Endothelial cell of umbilical vein (primary cell): ENCODE data around the gene NUDT15. TPM values are rescaled to one million over a fixed set of nuclear protein-coding genes. Genes with fewer than 3 reads are reported as not detected.
A peak's percentile ranks its signal among the peaks of the same experiment; 100 is the strongest.

Source experiments
- BruUV-seq: library from RNA; stranded (reverse); fragments of 400-500 nt; replicated peaks from 2 replicates; lab custom pipeline; 2021; lab: Mats Ljungman, UMichigan
- CTCF ChIA-PET: fragments of 300-600, 350-600 bp; sonication (Branson Sonifier 250); formaldehyde crosslinking; loops from one replicate; lab custom pipeline; 2021; ENCODE audit warnings: antibody characterized with exemption, inconsistent platforms; lab: Charles Lee
- POLR2A ChIA-PET: fragments of 300-600, 350-600 bp; sonication (Branson Sonifier 250); formaldehyde crosslinking; loops from one replicate; lab custom pipeline; 2021; ENCODE audit warnings: antibody characterized with exemption, inconsistent platforms; lab: Charles Lee
- DNase-seq: peaks from one replicate; pipeline ENCODE4 v3.0.0-alpha.2; 2011; ENCODE audit warnings: low read depth, low spot score
- FAIRE-seq: peaks from 2 replicates; lab custom pipeline; 2011; peaks lifted over from hg19 to GRCh38; lab: Jason Lieb, UNC
- H2AFZ ChIP-seq: 2 replicates; pipeline ENCODE4 v1.6.0; 2012; ENCODE audit warnings: low read depth, low read length, control low read depth, inconsistent platforms
- H3K27ac ChIP-seq: 2 replicates; pipeline ENCODE4 v1.5.1; 2011; ENCODE audit warnings: low read depth, mild to moderate bottlenecking, control low read depth, low read length, moderate library complexity; ENCODE audit not compliant: insufficient read depth
- H3K27me3 ChIP-seq, 2 experiments: 2 replicates each; pipeline versions ENCODE4 v1.6.0 to v1.6.1; 2011; ENCODE audit warnings: low read length in 2 of 2, mixed read lengths in 1 of 2; ENCODE audit not compliant: control insufficient read depth in 2 of 2, insufficient read depth in 2 of 2
- H3K36me3 ChIP-seq, 2 experiments: 2 replicates in 1 of 2; 3 replicates in 1 of 2; pipeline ENCODE4 v1.5.1; 2011; ENCODE audit warnings: low read length in 2 of 2, mild to moderate bottlenecking in 1 of 2, moderate library complexity in 1 of 2; ENCODE audit not compliant: control insufficient read depth in 2 of 2, insufficient read depth in 2 of 2; ENCODE audit errors: extremely low read depth in 1 of 2
- H3K4me1 ChIP-seq: 3 replicates; pipeline ENCODE4 v1.5.1; 2011; ENCODE audit warnings: mild to moderate bottlenecking, low read length; ENCODE audit not compliant: control insufficient read depth, insufficient read depth; ENCODE audit errors: extremely low read depth
- H3K4me2 ChIP-seq: 2 replicates; pipeline ENCODE4 v1.6.1; 2011; ENCODE audit warnings: low read length, control low read depth, mixed read lengths; ENCODE audit not compliant: insufficient read depth
- H3K4me3 ChIP-seq, 3 experiments: fragments of 200-600 bp in 1 of 3; sonication (generic), shearing (Covaris generic) in 1 of 3; replicated peaks in 1 of 3; 2 replicates each; pipeline ENCODE4 v1.5.1; 2011 to 2016; ENCODE audit warnings: control low read depth in 3 of 3, low read length in 3 of 3, mild to moderate bottlenecking in 2 of 3, inconsistent platforms in 1 of 3, low read depth in 1 of 3, moderate library complexity in 1 of 3; ENCODE audit not compliant: insufficient read depth in 1 of 3
- H3K79me2 ChIP-seq: 2 replicates; pipeline ENCODE4 v1.6.0; 2012; ENCODE audit warnings: low read length, inconsistent platforms; ENCODE audit not compliant: control insufficient read depth, insufficient read depth
- H3K9ac ChIP-seq: replicated peaks from 2 replicates; pipeline ENCODE3; 2011; ENCODE audit warnings: low read length, control low read depth; ENCODE audit not compliant: insufficient read depth; ENCODE audit errors: extremely low read depth
- H3K9me1 ChIP-seq: replicated peaks from 3 replicates; pipeline ENCODE4 v1.6.0; 2011; ENCODE audit warnings: mild to moderate bottlenecking, low read length; ENCODE audit not compliant: control insufficient read depth, insufficient read depth; ENCODE audit errors: extremely low read depth
- H3K9me3 ChIP-seq: replicated peaks from 2 replicates; pipeline ENCODE4 v1.5.1; 2012; ENCODE audit warnings: low read length, inconsistent platforms; ENCODE audit not compliant: control insufficient read depth, insufficient read depth
- H4K20me1 ChIP-seq: replicated peaks from 2 replicates; pipeline ENCODE3; 2011; ENCODE audit warnings: mild to moderate bottlenecking, low read length; ENCODE audit not compliant: control insufficient read depth, insufficient read depth; ENCODE audit errors: extremely low read depth
- EZH2 ChIP-seq: IDR thresholded peaks from 2 replicates; pipeline ENCODE4 v1.6.1; 2012; ENCODE audit warnings: borderline replicate concordance, low read depth, mild to moderate bottlenecking, moderate library complexity, low read length, inconsistent platforms; ENCODE audit not compliant: severe bottlenecking
- FOS ChIP-seq: IDR thresholded peaks from 2 replicates; pipeline ENCODE4 v1.6.1; 2011; ENCODE audit warnings: mild to moderate bottlenecking, low read length, moderate library complexity, borderline replicate concordance; ENCODE audit not compliant: insufficient read depth
- GATA2 ChIP-seq: IDR thresholded peaks from 2 replicates; pipeline ENCODE4 v1.7.0; 2011; ENCODE audit warnings: low read depth, mild to moderate bottlenecking, moderate library complexity, mixed read lengths, low read length; ENCODE audit not compliant: insufficient read length, insufficient read depth
- JUN ChIP-seq: IDR thresholded peaks from 2 replicates; pipeline ENCODE4 v1.6.1; 2011; ENCODE audit warnings: borderline replicate concordance, low read depth; ENCODE audit not compliant: insufficient read length, insufficient read depth
- MYC ChIP-seq: IDR thresholded peaks from one replicate; pipeline ENCODE4 v1.6.1; 2011; ENCODE audit warnings: mild to moderate bottlenecking, low read depth, low read length
- POLR2A ChIP-seq: IDR thresholded peaks from 2 replicates; pipeline ENCODE4 v1.6.1; 2012; ENCODE audit warnings: low read depth, mild to moderate bottlenecking, control low read depth, low read length
- POLR2AphosphoS5 ChIP-seq: IDR thresholded peaks from 2 replicates; pipeline ENCODE4 v1.6.1; 2012; ENCODE audit warnings: low read depth, mild to moderate bottlenecking, control low read depth, low read length, moderate library complexity; ENCODE audit not compliant: insufficient read depth
- dilution Hi-C: fragments of 300-500 bp; cut with MboI; formaldehyde crosslinking; loops from one replicate; pipeline ENCODE4 v1.15.0; 2019; ENCODE audit warnings: low sequenced_read_pairs; ENCODE audit not compliant: extremely low pct_ligation_motif_present
- intact Hi-C: fragments of 100-400 bp; cut with micrococcal nuclease; formaldehyde crosslinking; loops from one replicate; pipeline ENCODE4 v1.10.0; 2022
- polyA plus RNA-seq, 4 experiments: library from polyadenylated mRNA; depleted of rRNA in 3 of 4; stranded (reverse) in 3 of 4; unstranded in 1 of 4; fragments of >200 nt; gene quantifications; 2 replicates each; pipeline versions ENCODE4 v1.2.1 to v1.2.3, GENCODE V29; 2011 to 2012; ENCODE audit warnings: missing spikeins in 1 of 4
- total RNA-seq: library from RNA; stranded (reverse); gene quantifications from 2 replicates; pipeline ENCODE4 v1.2.3, GENCODE V29; 2021
- TF ChIP-seq, protein P1 (sequence below), 2 donors: IDR thresholded peaks; 1 replicate in 1 of 2; 2 replicates in 1 of 2; pipeline ENCODE4 v1.5.1; 2011; ENCODE audit warnings: low read length in 2 of 2, mild to moderate bottlenecking in 2 of 2, moderate library complexity in 2 of 2, control low read depth in 1 of 2, inconsistent platforms in 1 of 2, low read depth in 1 of 2; ENCODE audit not compliant: insufficient read depth in 1 of 2; ENCODE audit errors: extremely low read depth in 1 of 2
- TF ChIP-seq, protein P2 (sequence below): IDR thresholded peaks from 2 replicates; pipeline ENCODE4 v1.6.1; 2011; ENCODE audit not compliant: insufficient read depth, insufficient read length

The NUDT15 gene
- total and polyA plus RNA-seq, 2 donors (not counting 3 experiments of a cell fraction or from before 2014, with no cell fraction given): 13.3 to 21.6 TPM

DNA sequence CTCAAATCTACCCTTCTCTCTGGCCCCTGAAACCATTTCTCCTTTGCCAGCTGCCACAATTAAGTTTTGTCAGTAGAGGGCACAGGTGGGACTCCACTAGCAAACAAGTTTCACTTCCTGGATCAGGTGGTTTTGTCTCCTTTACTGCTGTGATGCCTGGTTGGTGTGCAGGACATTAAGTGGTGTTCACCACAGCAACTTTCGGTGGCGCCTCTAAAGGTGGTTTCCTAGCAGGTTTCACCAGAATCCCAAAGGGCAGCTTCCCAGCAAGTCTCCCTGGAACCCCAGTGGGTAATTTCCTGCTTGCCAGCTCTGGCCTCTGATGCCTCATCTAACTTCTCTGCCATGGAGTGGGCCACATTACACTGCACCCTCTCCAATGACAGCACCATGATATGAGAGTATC is 40.7 kb downstream of the NUDT15 start:
- DNase-seq (peak; percentile 17), FAIRE-seq (peak; percentile 66)
- Histone ChIP-seq H3K9me1 (no peaks in the 10 kb centered on the region), H3K27ac (no peak overlapping the region), H3K9ac (no peak overlapping the region), H3K4me2 (no peak overlapping the region), H4K20me1 (no peaks in the 10 kb centered on the region), H3K79me2 (no peaks in the 10 kb centered on the region), H3K27me3 (no peaks in the 10 kb centered on the region), H2AFZ (no peak overlapping the region), H3K9me3 (no peaks in the 10 kb centered on the region), H3K36me3 (peaks cover 23 to 28% of the 10 kb centered on the region in 2 experiments), H3K4me3 (no peak overlapping the region), H3K4me1 (no peaks in the 10 kb centered on the region)
- ChIA-PET CTCF (interaction anchor here (1.2 to 2.7 kb wide), 5 partner anchors 9 to 691 kb away, joined by 3 to 7 read pairs (median 5); partner anchors contain the start of gene ITM2B), POLR2A (no interaction called here)
- no TSS peak for BruUV-seq
- dilution Hi-C loops (no loop called here), intact Hi-C loops (no loop called here)
- no peak for TF ChIP-seq JUN
- TF ChIP-seq POLR2AphosphoS5: no peak
- TF ChIP-seq, protein P1, sequence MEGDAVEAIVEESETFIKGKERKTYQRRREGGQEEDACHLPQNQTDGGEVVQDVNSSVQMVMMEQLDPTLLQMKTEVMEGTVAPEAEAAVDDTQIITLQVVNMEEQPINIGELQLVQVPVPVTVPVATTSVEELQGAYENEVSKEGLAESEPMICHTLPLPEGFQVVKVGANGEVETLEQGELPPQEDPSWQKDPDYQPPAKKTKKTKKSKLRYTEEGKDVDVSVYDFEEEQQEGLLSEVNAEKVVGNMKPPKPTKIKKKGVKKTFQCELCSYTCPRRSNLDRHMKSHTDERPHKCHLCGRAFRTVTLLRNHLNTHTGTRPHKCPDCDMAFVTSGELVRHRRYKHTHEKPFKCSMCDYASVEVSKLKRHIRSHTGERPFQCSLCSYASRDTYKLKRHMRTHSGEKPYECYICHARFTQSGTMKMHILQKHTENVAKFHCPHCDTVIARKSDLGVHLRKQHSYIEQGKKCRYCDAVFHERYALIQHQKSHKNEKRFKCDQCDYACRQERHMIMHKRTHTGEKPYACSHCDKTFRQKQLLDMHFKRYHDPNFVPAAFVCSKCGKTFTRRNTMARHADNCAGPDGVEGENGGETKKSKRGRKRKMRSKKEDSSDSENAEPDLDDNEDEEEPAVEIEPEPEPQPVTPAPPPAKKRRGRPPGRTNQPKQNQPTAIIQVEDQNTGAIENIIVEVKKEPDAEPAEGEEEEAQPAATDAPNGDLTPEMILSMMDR (IDR thresholded peaks at IDR 0.05; ENCODE audit: extremely low read depth in 1 of 2, insufficient read depth in 1 of 2, low read depth in 1 of 2, low read length in 2 of 2): peak in 1 of 2 donors; percentile 23

DNA sequence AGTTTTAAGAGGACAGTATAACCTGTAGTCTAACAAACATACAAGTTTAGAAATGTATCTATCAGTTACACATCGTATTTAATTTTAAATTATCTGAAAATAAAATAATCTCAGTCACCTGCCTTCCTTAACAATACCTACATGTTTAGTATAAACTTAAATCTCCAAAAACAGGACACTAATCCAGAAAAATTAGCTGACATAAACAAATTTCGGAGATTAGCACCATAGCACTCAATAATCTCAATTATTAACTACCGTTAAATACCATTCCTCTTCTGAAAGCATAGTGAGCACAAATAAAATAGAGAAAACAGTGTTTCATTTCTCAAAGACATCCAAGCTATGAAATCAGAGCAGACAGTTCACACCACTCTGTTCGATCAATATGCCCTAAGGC is 44.2 kb downstream of the NUDT15 start:
- no peaks in the 10 kb centered on the region for H3K9me1 ChIP-seq
- no peak overlapping the region for H3K27ac ChIP-seq
- CTCF ChIA-PET: interaction anchor here (1.9 to 2.4 kb wide), 2 partner anchors 13 to 44 kb away, joined by 6 read pairs; partner anchors contain the start of genes MED4 and NUDT15
- H3K4me1 ChIP-seq: no peaks in the 10 kb centered on the region
- peaks cover 2% of the 10 kb centered on the region for H3K79me2 ChIP-seq
- no peak overlapping the region for H2AFZ ChIP-seq
- no peaks in the 10 kb centered on the region for H3K9me3 ChIP-seq
- TF ChIP-seq, protein P1 (IDR thresholded peaks at IDR 0.05; ENCODE audit: extremely low read depth in 1 of 2, insufficient read depth in 1 of 2, low read depth in 1 of 2, low read length in 2 of 2): no peak
- TF ChIP-seq GATA2: no peak
- TF ChIP-seq JUN: no peak
- TF ChIP-seq FOS: no peak
- TF ChIP-seq POLR2A: no peak
- TF ChIP-seq EZH2: no peak
- TF ChIP-seq MYC: no peak
- no peak for TF ChIP-seq POLR2AphosphoS5
- TF ChIP-seq, protein P2, sequence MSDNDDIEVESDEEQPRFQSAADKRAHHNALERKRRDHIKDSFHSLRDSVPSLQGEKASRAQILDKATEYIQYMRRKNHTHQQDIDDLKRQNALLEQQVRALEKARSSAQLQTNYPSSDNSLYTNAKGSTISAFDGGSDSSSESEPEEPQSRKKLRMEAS: no peak
- FAIRE-seq (no peak), DNase-seq (no peak)
- intact Hi-C loops (no loop called here), dilution Hi-C loops (no loop called here)
- no peaks in the 10 kb centered on the region for H3K27me3 ChIP-seq
- no peak overlapping the region for H3K4me2 ChIP-seq
- no peaks in the 10 kb centered on the region for H4K20me1 ChIP-seq
- no peak overlapping the region for H3K4me3 ChIP-seq
- H3K36me3 ChIP-seq: peaks cover 16 to 20% of the 10 kb centered on the region in 2 experiments
- H3K9ac ChIP-seq: no peak overlapping the region
- no TSS peak for BruUV-seq
- POLR2A ChIA-PET: no interaction called here
